Ectodermal cell (in vitro differentiated cells): ENCODE results near the gene CSTB.
A peak's percentile ranks its signal among the peaks of the same experiment; 100 is the strongest.

Source experiments
- H3K27ac ChIP-seq: 2 replicates; pipeline ENCODE4 v1.7.0; 2013; ENCODE audit warnings: mild to moderate bottlenecking, low read depth, low read length; ENCODE audit not compliant: insufficient read depth, poor library complexity, severe bottlenecking
- H3K27me3 ChIP-seq: 2 replicates; pipeline ENCODE4 v1.7.0; 2013; ENCODE audit warnings: mild to moderate bottlenecking, low read length; ENCODE audit not compliant: insufficient read depth, control insufficient read depth, poor library complexity, severe bottlenecking
- H3K36me3 ChIP-seq: one replicate; pipeline ENCODE4 v1.7.0; 2013; ENCODE audit warnings: low read length; ENCODE audit not compliant: control insufficient read depth, insufficient read depth
- H3K4me1 ChIP-seq: one replicate; pipeline ENCODE4 v1.7.0; 2013; ENCODE audit warnings: low read length; ENCODE audit not compliant: control insufficient read depth, insufficient read depth
- H3K4me3 ChIP-seq: 2 replicates; pipeline ENCODE4 v1.7.0; 2013; ENCODE audit warnings: low read depth, low read length, control low read depth; ENCODE audit not compliant: insufficient read depth
- H3K9me3 ChIP-seq: 2 replicates; pipeline ENCODE4 v1.7.0; 2013; ENCODE audit warnings: mild to moderate bottlenecking, low read length, moderate library complexity; ENCODE audit not compliant: control insufficient read depth
- WGBS, 2 experiments: methylation state at CpG; one replicate each; pipeline ENCODE4 v1.1.7; 2013; ENCODE audit warnings: missing lambda C conversion rate in 2 of 2; 5-methylcytosine and 5-hydroxymethylcytosine counted together

CSTB gene

GRCh38 chr21:43790010-43790524 lies 14.0 kb upstream of the CSTB start:
- 21 to 25% methylated on average over 13 of the region's 13 CpGs for WGBS, 2 experiments
- Histone ChIP-seq H3K36me3 (peaks cover 24% of the 10 kb centered on the region), H3K9me3 (no peaks in the 10 kb centered on the region), H3K27me3 (no peaks in the 10 kb centered on the region), H3K27ac (peak overlapping the region; percentile 11), H3K4me1 (peaks cover 13% of the 10 kb centered on the region), H3K4me3 (peak overlapping the region; percentile 89)

- H3K9me3 ChIP-seq, result no peaks in the 10 kb centered on the region
- 0% methylated on average over 83 of the region's 83 CpGs for WGBS, 2 experiments
- H3K4me1 ChIP-seq, result peaks cover 13% of the 10 kb centered on the region
- peak within 1 kb of the TSS; percentile 89 for H3K4me3 ChIP-seq
- H3K27me3 ChIP-seq, result no peaks in the 10 kb centered on the region
- peak within 1 kb of the TSS; percentile 64 for H3K27ac ChIP-seq
- peaks cover 21% of the 10 kb centered on the region for H3K36me3 ChIP-seq
Observed at GRCh38 chr21:43789276-43790009, 13.3 kb upstream of the CSTB start, which contains the start of gene RRP1. Gene RRP1 (plus strand): TSS chr21:43789577. CDS start chr21:43789630, 53 bp downstream.

- no peak overlapping the region for H3K4me3 ChIP-seq
- peaks cover under 1% of the 10 kb centered on the region for H3K36me3 ChIP-seq
- no peak overlapping the region for H3K27ac ChIP-seq
- no peaks in the 10 kb centered on the region for H3K9me3 ChIP-seq
- 95% methylated on average over 38 of the region's 38 CpGs for WGBS, 2 experiments
- H3K4me1 ChIP-seq, result peaks cover 13% of the 10 kb centered on the region
- H3K27me3 ChIP-seq, result no peaks in the 10 kb centered on the region
Observed at GRCh38 chr21:43786807-43787440, 10.8 kb upstream of the CSTB start.

GRCh38 chr21:43786300-43786806 lies 10.2 kb upstream of the CSTB start:
- H3K4me1 ChIP-seq, result peaks cover 13% of the 10 kb centered on the region
- H3K4me3 ChIP-seq, result no peak overlapping the region
- no peaks in the 10 kb centered on the region for H3K36me3 ChIP-seq
- 91 to 93% methylated on average over 18 of the region's 18 CpGs for WGBS, 2 experiments
- H3K27me3 ChIP-seq, result no peaks in the 10 kb centered on the region
- H3K9me3 ChIP-seq, result no peaks in the 10 kb centered on the region
- no peak overlapping the region for H3K27ac ChIP-seq

GRCh38 chr21:43785134-43785533 lies 9.0 kb upstream of the CSTB start:
- H3K4me3 ChIP-seq, result no peak overlapping the region
- H3K4me1 ChIP-seq, result peaks cover 3% of the 10 kb centered on the region
- no peaks in the 10 kb centered on the region for H3K36me3 ChIP-seq
- no peaks in the 10 kb centered on the region for H3K27me3 ChIP-seq
- 80 to 91% methylated on average over 2 to 3 of the region's 3 CpGs for WGBS, 2 experiments
- H3K9me3 ChIP-seq, result no peaks in the 10 kb centered on the region
- no peak overlapping the region for H3K27ac ChIP-seq

- no peak overlapping the region for H3K27ac ChIP-seq
- 90 to 91% methylated on average over 17 of the region's 17 CpGs for WGBS, 2 experiments
Observed at GRCh38 chr21:43783098-43783700, 7.1 kb upstream of the CSTB start.

GRCh38 chr21:43782431-43783097 lies 6.5 kb upstream of the CSTB start:
- no peak overlapping the region for H3K27ac ChIP-seq
- H3K9me3 ChIP-seq, result no peaks in the 10 kb centered on the region
- H3K4me1 ChIP-seq, result peaks cover 8% of the 10 kb centered on the region
- H3K27me3 ChIP-seq, result no peaks in the 10 kb centered on the region
- WGBS, 2 experiments, result 91% methylated on average over 5 of the region's 5 CpGs
- no peaks in the 10 kb centered on the region for H3K36me3 ChIP-seq
- H3K4me3 ChIP-seq, result no peak overlapping the region

More at GRCh38 chr21:43783098-43783700, 7.1 kb upstream of the CSTB start:
- H3K4me3 ChIP-seq, result no peak overlapping the region
- no peaks in the 10 kb centered on the region for H3K9me3 ChIP-seq
- no peaks in the 10 kb centered on the region for H3K27me3 ChIP-seq
- H3K4me1 ChIP-seq, result peaks cover 5% of the 10 kb centered on the region
- H3K36me3 ChIP-seq, result no peaks in the 10 kb centered on the region

- no peaks in the 10 kb centered on the region for H3K9me3 ChIP-seq
- whole genome bisulfite sequencing, 2 experiments, result 80 to 87% methylated on average over 6 of the region's 6 CpGs
- H3K27me3 ChIP-seq, result no peaks in the 10 kb centered on the region
- H3K27ac ChIP-seq, result no peak overlapping the region
- peaks cover 8% of the 10 kb centered on the region for H3K4me1 ChIP-seq
- no peak overlapping the region for H3K4me3 ChIP-seq
- H3K36me3 ChIP-seq, result no peaks in the 10 kb centered on the region
Observed at GRCh38 chr21:43781846-43782245, 5.7 kb upstream of the CSTB start.

- H3K4me1 ChIP-seq, result peaks cover 12% of the 10 kb centered on the region
- H3K4me3 ChIP-seq, result no peak overlapping the region
- H3K9me3 ChIP-seq, result no peaks in the 10 kb centered on the region
- H3K27me3 ChIP-seq, result no peaks in the 10 kb centered on the region
- H3K27ac ChIP-seq, result no peak overlapping the region
- 94 to 98% methylated on average over 5 of the region's 5 CpGs for WGBS, 2 experiments
- H3K36me3 ChIP-seq, result no peaks in the 10 kb centered on the region
Observed at GRCh38 chr21:43779660-43780059, 3.6 kb upstream of the CSTB start.
